ENCODE measurements around the gene FOXP1.
"Not testable (repeated sequence)": the region's sequence is repeated elsewhere in the genome, so short reads cannot be mapped to it uniquely, and the experiment has no call there.

Gene FOXP1

DNA sequence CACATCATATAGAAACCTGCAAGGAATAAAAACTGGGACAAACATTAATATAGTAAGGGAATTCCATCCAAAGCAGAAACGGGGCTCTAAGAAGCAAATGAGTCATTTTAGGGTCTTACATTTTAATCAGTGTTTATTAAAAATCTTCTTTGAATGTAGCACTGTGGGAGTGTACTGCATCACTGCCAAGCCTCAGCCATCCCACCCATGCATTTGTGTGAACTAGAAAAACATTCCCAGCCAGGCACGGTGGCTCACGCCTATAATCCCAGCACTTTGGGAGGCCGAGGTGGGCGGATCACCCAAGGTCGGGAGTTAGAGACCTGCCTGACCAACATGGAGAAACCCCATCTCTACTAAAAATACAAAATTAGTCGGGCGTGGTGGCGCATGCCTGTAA lies 57.1 kb downstream of the FOXP1 start:
- DNase-seq: not testable (repeated sequence)

DNA sequence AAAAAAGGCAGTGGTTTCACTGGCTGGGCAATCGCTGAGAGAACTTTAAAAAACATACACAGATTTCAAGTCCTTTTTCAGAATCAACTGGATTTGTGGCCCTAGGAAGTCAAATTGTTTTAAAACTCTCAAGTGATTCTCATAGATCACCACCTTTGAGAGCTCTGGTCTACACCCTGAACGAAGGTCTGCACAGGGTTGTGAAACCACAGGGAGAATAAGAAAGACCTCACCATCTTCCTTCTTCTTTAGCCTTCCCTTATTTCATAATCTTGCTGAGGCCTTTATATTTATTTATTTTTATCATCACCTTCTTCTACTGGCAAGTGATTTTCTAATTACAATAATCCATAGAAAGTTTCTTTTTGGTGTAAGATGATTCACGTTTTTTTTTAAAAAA lies 58.1 kb downstream of the FOXP1 start:
- no peak for DNase-seq

DNA sequence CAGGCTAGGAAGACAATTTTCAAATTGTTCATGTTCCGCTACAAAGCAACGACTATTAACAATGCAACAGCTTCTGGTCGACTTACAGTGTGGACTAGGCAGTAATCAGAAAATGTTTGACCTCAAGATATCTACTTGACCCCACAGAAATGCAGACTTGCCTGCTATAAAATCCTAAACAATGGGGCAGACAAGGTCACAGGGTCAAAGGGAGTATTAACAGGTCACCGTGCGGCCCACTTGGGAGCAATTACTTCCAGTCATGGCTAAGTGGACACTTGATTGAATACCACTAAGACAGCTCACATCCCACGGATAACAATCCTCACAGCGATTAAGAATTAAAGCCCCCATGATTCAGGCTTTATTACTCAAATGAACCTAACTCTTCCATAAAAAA lies 58.9 kb downstream of the FOXP1 start:
- no peak for DNase-seq

DNA sequence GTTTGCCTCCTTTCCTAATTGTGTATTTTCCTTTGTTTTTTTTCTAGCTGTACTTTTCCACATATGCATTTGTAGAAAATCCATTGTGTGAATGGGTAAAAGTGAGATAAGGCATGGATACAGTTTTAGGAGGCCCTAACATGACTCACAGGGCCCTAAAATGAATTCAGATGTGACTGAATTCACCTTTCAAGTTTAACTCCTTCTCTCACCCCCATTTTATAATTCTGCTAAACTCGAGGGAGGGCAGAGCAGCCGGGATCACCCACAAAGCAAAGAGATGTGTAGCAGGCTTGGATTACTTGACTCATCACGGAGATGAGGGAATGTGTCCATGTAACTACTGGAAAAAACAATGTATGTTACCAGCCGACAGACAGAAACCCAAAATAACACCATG lies 59.9 kb downstream of the FOXP1 start:
- DNase-seq: no peak

DNA sequence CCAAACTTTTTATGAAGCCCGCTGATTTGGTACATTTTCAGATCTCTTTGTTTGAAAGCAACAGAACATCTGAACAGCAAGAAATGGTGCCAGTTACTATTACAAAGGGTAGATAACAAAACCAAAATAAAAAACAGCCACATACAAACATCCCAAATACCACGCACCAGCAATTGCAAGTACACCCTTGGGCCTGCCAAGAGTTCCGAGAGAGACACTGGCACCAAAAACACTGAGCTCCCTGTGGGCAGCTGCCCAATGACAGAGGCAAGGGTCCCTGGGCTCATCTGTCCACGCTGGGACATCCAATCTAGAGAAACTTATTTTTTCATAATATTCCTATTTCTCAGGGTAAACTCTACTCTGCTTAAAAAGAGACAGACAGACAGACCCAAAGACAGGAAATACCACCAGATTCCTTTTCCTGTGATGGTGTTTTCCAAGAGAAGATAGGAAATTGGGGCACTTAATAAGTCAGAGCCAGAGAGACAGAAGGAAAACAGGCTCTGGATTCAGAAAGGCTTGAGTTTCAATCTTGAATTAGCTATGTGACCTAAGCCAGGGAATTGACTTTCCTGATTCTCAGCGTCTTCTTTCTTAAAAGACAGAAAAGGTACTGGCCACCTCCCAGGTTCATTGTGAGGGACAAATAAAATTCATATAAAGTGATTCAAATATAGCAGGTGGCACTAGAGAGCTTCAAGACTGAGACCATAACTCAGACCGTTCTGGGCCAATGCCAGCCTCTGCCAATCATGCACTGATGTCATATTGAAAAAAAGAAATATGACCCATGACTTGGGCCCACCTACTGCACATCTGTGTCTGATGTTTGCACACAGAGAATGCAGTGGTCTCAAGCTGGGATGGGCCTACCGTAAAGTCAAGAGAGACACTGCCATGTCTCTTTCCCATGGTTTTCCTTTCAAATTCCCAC lies 61.3 kb downstream of the FOXP1 start:
- no peak for DNase-seq

DNA sequence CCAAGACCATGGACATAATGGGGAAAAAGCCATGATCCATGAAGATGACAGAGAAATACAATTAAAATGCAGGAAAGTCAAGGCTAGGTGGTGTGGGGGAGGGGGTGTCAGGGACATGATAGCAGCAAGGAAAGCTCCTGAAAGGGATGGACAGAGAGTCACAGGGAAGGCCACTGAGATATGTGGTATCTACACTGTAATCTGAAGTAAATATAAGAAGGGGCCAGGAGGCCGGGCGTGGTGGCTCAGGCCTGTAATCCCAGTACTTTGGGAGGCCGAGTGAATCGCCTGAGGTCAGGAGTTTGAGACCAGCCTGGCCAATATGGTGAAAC lies 62.5 kb downstream of the FOXP1 start:
- no peak for DNase-seq

DNA sequence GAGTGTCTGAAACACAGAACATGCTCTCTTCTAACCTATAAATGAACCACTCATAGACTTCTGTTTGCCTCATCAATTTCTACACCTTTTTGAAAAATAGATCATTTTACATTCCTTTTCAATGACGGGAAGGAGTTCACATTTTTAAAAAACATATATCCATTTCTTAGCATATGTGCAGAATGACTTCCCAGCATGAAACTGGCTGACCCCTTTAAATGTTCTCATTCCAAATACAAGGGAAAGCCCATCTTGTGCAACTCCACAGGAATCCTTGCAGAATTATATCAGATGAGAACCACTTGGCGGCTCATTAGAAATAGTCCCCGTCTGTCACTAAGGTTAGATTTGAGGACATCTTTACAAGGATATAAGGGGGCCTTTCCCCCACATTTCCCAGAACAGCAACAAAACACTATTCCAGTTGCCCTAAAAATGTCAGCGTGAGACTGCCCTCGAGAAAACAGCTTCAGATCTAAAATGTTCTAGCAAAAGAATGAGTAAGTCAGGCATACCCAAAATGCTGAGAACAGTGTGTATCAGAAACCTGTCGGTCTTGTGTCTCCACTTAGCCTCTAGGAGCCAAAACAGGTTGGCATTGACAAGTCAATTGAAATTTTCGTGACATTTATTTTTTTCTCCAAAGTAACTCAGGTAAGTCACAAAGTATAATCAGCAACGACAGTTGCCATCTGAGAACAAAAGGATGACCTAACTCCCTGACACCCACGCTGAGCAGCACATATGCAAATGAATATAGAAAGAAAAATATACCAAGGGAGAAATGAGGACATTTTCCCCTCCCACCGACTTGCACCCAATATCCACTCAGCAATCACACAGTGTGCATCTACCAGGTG lies 63.1 kb downstream of the FOXP1 start:
- DNase-seq: no peak

DNA sequence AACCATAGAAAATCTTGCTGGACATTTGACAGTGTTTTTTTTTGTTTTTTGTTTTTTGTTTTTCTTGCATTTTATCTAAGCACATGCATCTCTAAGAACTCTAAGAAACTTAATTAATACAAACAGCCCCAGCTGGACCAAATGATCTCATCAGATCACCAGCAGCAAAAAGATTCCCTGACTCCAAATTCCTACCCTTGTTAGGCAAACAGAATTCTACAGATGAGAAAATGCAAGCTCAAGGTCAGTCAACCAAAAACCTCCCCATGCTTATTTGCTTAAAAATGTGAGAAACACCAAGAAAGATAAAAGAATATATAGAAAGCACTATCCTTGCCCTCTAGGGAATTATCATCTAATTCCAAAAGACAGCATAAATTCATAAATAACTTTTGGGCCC lies 65.4 kb downstream of the FOXP1 start:
- no peak for DNase-seq

DNA sequence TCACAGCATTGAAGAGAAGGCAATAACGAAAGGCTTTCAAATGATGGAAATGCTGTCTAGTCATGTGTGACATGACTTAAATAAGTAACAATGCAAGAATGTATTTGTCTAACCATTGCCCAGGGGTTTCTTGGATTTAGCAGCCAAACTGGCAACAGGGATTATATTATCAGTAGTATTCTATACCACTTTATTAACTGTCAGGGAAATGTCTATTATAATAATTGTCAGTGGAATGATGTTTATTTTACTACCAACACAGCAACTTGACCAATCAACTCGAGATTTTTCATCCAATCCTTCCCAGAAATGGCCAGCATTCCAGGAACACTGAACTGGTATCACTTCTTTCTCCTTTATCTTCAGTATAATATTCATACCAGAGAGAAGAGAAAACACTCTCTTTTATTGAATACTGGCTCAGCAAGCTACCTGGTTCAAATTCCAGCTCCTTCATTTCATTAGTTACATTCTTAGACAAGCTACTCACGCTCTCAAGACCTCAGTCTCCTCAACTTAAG lies 66.2 kb downstream of the FOXP1 start:
- DNase-seq: no peak

DNA sequence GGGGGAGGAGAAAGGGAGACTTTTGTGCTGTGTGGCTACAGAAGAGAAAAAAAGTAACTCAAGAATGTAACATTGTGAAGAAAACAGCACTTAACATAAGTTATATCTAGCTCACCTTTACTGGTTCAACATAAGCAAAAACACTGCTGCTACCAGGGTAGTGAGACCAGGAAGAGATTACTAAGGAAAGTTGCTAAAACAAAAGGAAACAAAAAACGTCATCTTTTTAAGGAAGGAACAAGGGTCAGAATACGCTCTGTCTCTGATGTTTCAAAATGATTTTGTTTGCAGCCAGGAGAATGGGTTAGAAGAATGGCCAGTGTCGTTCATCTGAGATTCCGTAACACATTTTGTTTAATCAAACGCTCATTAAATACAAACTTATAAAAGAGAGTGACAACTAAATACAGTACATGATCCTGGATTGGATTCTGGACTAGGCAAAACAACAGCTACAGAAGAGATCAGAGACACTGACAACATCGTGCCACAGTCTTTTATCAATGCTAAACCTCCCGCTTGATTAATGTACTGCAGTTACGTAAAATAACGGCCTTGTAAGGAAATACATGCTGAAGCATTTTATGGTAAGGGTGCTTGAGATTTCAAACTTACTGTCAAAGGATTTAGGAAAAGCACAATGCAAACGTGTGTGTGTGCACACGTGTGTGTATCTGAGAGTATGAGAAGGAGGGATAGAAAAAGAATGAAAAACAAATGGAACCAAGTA lies 67.7 kb downstream of the FOXP1 start:
- DNase-seq: no peak

DNA sequence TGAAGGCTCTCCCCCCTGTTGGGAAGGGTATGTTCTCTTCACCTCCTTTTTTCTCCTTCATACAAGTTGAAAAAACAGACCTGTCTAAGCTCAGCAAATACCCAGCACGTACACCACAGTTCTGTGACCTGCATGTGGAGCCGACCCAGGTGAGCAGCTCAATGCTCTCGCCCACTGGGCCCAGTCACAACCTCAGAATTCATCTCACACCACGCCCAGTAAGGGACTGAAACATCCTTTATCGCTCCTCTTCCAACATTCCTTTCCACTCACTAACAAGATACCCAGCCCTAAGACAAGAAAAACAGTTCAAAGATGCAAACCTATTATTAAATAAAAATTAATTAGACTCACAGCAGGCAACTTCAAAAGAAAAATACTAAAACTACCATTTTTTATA lies 68.9 kb downstream of the FOXP1 start:
- no peak for DNase-seq

DNA sequence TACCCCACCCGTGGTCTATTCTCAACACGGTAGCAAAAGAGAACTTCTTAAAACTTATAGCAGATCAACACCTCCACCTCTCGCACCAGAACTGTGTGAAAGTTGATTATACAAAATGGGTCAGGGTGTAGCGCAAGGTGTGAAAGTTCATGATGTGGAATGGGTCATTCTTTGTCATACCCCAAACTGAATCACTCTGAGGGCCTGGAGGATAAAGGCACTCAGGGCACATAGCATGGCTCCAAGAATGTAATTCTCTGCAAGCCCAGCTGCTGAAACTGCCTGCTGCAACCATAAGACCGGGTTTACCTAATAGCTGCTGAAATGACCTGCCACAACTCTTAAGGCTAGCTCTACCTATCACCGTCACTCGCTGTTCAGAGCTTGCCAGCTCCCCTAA lies 70.0 kb downstream of the FOXP1 start:
- no peak for DNase-seq

DNA sequence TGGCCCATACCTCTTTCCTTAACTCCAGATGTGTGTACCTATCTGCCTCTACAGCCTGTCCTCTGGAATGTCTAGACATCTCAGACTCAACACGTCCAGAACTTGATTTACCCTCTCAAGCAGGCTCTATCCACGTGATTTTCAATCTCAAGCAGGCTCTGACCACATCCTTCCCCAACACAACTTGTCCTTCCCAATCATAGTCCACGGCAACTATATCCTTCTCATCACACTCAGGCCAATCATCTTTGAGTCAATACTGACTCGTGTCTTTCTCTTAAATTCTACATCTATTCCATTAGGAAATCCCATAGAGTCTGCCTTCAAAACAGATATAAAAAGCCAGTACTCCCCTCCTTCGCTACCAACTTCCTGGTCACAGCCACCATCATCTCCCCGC lies 70.4 kb downstream of the FOXP1 start:
- no peak for DNase-seq

DNA sequence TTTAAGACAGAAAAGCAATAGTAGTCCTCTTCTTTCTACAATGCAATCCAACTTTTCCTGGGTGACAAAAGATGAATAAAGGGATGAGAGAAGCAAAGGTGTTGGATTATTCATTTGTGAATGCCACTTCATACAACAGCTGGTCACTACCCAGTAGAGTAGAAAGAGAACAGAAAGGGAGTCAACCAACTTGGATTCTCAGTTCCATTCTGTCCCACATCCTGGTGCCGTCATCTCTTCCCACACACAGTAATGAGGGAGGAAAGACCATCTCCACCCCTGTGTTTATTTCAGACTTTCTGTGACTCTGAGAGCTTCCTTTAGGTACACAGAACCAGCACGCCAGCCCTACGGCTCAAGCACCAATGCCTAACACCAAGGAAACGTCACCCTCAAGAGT lies 71.0 kb downstream of the FOXP1 start:
- DNase-seq: no peak

DNA sequence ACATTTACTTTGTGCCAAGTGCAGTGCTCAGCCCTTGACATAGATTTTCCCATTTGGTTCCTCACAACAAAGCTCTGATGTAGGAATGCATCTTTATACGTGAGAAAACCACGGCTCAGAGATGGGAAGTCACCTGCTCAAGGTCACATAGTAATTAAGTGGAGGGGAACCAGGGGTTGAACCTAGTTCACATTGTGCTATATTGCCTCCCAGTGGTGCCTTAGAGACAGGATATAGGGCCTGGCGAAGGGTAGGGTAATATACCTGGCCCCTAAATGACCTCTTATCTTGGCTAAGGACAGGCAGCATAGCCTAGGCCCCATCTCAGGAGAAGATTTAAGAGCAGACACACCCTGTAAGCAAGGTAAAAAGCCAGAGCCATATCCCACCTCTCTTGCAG lies 71.5 kb downstream of the FOXP1 start:
- DNase-seq: no peak

DNA sequence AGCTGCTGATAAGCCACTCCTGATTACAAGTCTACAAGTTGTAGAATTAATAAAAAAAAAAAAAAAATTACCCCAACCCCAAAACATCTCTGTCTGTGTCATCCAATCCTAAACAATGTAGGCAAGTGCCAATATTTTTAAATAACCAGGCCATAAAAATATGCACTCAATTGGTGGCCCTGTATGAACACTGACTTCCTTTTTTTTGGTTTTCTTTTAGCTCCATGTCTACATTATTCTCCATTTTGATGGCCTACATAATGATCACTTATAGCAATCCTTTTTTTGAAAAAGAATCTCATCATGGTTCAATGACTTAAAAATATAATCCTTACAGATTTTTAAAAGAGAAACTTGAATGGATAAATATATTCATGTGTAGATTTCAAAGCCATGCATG lies 72.1 kb downstream of the FOXP1 start:
- DNase-seq: no peak

DNA sequence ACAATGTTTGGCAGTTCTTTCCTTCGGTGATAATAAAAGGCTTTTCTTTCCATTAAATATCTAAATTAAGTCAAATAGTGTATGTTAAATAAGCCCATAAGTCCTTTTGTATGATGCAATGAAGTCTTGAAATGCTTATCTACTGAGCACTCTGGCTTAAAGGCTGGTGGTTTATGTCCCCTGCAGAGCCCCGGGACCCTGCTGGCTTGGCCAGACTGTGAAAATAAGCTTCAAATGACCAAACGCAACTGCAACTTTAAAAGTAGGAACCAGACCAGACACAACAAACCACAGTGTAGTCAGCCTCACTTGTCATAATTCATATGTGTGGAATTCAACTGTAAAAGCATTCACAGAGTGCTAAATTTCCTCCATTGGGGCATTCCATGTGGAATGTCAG lies 72.5 kb downstream of the FOXP1 start:
- DNase-seq: no peak

DNA sequence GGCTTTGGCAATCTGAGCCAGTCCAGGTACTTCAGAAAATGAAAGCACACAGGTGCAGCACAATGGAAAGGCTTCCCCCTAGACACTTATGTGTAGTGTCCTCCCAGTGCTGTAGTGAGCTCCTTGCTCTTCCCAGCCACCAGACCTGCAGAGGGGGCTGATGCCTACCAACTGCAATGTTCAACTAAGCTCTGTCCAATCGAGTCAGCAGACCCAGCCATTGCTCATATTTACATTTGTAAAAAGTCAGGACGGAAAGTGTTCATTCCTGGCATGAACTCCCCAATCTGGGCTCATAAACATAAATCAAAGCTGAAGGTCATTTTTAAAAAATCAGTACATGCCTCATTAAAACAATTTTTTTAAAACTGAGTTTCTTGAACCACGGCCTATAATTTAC lies 73.0 kb downstream of the FOXP1 start:
- no peak for DNase-seq

DNA sequence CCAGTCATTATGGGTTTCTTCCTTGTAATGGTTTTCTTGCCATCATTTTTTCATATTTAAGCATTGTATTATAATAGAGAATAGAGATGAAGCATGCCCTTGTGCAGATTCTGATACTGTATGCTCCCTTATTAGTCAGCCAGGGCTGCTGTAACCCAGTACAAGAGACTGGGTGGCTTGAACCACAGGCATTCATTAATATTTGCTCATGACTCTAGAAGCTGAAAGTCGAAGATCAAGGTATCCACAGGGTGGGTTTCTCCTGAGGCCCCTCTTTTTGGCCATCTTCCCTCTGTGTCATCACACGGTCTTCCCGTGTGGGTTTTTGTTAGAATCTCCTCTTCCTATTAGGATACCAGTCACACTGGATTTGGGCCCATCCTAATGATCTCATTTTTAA lies 74.5 kb downstream of the FOXP1 start:
- DNase-seq: no peak

DNA sequence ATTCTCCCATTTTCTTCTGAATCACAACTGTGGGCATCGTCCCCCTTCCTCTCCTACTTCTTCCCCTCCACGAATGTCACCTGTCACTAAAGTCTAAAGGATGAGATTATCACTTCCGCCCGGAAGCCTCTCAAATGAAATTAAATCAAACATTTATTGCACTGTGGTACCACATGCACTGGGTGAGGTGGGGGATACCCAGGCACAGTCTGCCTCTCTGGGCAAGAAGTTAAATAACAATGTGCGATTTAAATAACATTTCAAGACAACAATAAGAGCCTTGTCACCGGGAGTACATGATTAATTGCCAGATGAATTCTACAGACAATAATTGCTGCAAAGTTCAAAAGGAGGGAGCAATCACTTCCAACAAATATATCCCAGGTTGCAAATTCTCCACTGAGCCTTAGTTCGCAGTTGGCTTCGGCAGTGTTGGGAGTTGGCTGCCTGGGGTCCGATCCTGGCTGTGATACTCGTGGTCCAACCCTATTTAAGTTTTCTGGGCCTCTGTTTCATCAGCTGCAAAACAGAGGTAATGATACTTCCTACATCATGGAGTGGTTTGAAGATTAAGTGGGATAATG lies 77.7 kb downstream of the FOXP1 start:
- no peak for DNase-seq

DNA sequence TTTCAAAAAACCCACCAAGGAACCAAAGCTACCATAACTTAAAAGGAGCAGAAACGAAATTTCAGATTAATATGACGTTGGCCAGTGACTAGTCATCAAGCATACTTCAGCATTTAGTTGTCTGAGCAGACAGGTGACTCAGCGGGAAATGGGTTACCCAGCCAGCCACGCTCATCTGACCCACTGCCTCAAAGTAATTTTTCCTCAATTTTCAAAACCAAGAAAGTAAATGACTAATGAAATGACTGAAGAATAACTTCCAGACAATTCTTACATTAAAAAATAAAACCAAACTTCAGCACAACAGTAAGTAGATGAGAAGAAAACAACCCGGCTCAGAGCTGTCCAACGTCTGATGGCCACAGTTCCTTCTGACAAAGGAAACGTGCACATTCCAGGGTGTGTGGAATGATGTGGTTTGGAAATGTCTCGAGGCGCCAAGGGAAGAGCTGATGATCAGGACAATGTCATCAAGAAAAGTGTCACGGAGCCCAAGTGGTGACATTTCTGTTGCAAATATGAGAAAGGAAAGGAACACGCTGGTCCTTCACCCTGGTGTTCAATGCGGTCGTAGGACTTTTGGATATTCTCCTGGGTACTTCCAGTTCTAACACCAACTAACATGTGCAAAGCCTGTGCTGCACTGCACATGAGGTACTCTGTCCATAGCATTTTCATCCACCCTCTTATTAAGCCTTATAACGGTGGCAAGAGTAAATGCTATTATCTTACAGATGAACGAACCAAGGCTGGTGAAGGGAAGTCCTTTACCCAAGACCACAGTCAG lies 79.1 kb downstream of the FOXP1 start:
- DNase-seq: no peak

Data from NCI-H2171 (cell line).